DMS153 (cell line): ENCODE measurements around the gene COLEC12.

Experiments
- DNase-seq: peaks from one replicate; lab custom pipeline; 2025; lab: John Stamatoyannopoulos, UW

The COLEC12 gene

GRCh38 chr18:500632-501405 lies at the start of gene COLEC12:
Gene COLEC12, minus strand, starts transcription at chr18:500701. Its CDS starts 187 bp downstream, at chr18:500514.
- DNase-seq, result no peak

- DNase-seq, result no peak
Measured at GRCh38 chr18:549967-550366, 49.5 kb upstream of the COLEC12 start.

GRCh38 chr18:543447-544078 lies 43.1 kb upstream of the COLEC12 start:
- no peak for DNase-seq

GRCh38 chr18:533995-534601 lies 33.6 kb upstream of the COLEC12 start:
- DNase-seq, result no peak

GRCh38 chr18:532632-533031 lies 32.1 kb upstream of the COLEC12 start:
- DNase-seq, result no peak

GRCh38 chr18:532018-532417 lies 31.5 kb upstream of the COLEC12 start:
- DNase-seq, result no peak

- DNase-seq, result no peak
Measured at GRCh38 chr18:527146-527545, 26.6 kb upstream of the COLEC12 start.

GRCh38 chr18:526681-527080 lies 26.2 kb upstream of the COLEC12 start:
- DNase-seq, result no peak

GRCh38 chr18:525036-525797 lies 24.7 kb upstream of the COLEC12 start:
- no peak for DNase-seq

- DNase-seq, result no peak
Measured at GRCh38 chr18:524466-524865, 24.0 kb upstream of the COLEC12 start.

GRCh38 chr18:523561-523960 lies 23.1 kb upstream of the COLEC12 start:
- no peak for DNase-seq

- DNase-seq, result no peak
Measured at GRCh38 chr18:519019-519879, 18.7 kb upstream of the COLEC12 start.

- DNase-seq, result no peak
Measured at GRCh38 chr18:518081-518480, 17.6 kb upstream of the COLEC12 start.

- DNase-seq, result no peak
Measured at GRCh38 chr18:515838-516237, 15.3 kb upstream of the COLEC12 start.

GRCh38 chr18:515156-515815 lies 14.8 kb upstream of the COLEC12 start:
- no peak for DNase-seq

GRCh38 chr18:513826-514530 lies 13.5 kb upstream of the COLEC12 start:
- no peak for DNase-seq

GRCh38 chr18:512957-513356 lies 12.5 kb upstream of the COLEC12 start:
- DNase-seq, result no peak

GRCh38 chr18:508835-509234 lies 8.3 kb upstream of the COLEC12 start:
- no peak for DNase-seq

- no peak for DNase-seq
Measured at GRCh38 chr18:507636-508035, 7.1 kb upstream of the COLEC12 start.

- DNase-seq, result no peak
Measured at GRCh38 chr18:506801-507200, 6.3 kb upstream of the COLEC12 start.
